ENCODE measurements around the gene VPS37B.
A peak's percentile ranks its signal among the peaks of the same experiment; 100 is the strongest.

GRCh38 chr12:122865268-122866231, 30.4 kb downstream of the VPS37B start:
- TF ChIP-seq CTCF (conservative IDR thresholded peaks at IDR 0.05): peak; percentile 65
- TF ChIP-seq ZFX (IDR thresholded peaks at IDR 0.05): no peak
